Progenitor cell of endocrine pancreas (in vitro differentiated cells): Measurements from ENCODE around the gene LRRC52. TPM values are rescaled to one million over a fixed set of nuclear protein-coding genes. Genes with fewer than 3 reads are reported as not detected.

Experiments used
- DNase-seq: peaks from one replicate; pipeline ENCODE4 v3.0.0; 2021; ENCODE audit warnings: low spot score; ENCODE audit not compliant: unreplicated experiment
- H3K27ac Mint-ChIP-seq: 2 replicates; pipeline ENCODE4 v1.8.0; 2021; ENCODE audit warnings: mild to moderate bottlenecking, moderate library complexity, mixed read lengths
- H3K27me3 Mint-ChIP-seq: 2 replicates; pipeline ENCODE4 v1.8.0; 2021; ENCODE audit warnings: mixed read lengths
- H3K36me3 Mint-ChIP-seq: 2 replicates; pipeline ENCODE4 v1.8.0; 2022; ENCODE audit warnings: mixed read lengths; ENCODE audit not compliant: insufficient read depth
- H3K4me1 Mint-ChIP-seq: 2 replicates; pipeline ENCODE4 v1.8.0; 2021; ENCODE audit warnings: low read depth, mixed read lengths
- H3K4me3 Mint-ChIP-seq: 2 replicates; pipeline ENCODE4 v1.8.0; 2021; ENCODE audit warnings: low read depth, mild to moderate bottlenecking, moderate library complexity, mixed read lengths
- H3K9me3 Mint-ChIP-seq: 2 replicates; pipeline ENCODE4 v1.8.0; 2021; ENCODE audit warnings: low read depth, mixed read lengths
- long read RNA-seq: library from polyadenylated mRNA; unstranded; transcript quantifications from one replicate; pipeline ENCODE4 v2.0.0, GENCODE V29; 2020
- total RNA-seq: library from RNA; stranded (reverse); gene quantifications from 2 replicates; pipeline ENCODE4 v1.2.1, GENCODE V29; 2021
- TF ChIP-seq, protein P1 (sequence below): fragments of 200-600 bp; sonication (generic); IDR thresholded peaks from one replicate; pipeline ENCODE4 v1.5.0; 2021; ENCODE audit warnings: antibody characterized with exemption, mild to moderate bottlenecking; ENCODE audit not compliant: unreplicated experiment

LRRC52 gene, protein sequence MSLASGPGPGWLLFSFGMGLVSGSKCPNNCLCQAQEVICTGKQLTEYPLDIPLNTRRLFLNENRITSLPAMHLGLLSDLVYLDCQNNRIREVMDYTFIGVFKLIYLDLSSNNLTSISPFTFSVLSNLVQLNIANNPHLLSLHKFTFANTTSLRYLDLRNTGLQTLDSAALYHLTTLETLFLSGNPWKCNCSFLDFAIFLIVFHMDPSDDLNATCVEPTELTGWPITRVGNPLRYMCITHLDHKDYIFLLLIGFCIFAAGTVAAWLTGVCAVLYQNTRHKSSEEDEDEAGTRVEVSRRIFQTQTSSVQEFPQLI
- total RNA-seq, result not detected in 2 replicates
- long read RNA-seq, result 0 reads

DNA sequence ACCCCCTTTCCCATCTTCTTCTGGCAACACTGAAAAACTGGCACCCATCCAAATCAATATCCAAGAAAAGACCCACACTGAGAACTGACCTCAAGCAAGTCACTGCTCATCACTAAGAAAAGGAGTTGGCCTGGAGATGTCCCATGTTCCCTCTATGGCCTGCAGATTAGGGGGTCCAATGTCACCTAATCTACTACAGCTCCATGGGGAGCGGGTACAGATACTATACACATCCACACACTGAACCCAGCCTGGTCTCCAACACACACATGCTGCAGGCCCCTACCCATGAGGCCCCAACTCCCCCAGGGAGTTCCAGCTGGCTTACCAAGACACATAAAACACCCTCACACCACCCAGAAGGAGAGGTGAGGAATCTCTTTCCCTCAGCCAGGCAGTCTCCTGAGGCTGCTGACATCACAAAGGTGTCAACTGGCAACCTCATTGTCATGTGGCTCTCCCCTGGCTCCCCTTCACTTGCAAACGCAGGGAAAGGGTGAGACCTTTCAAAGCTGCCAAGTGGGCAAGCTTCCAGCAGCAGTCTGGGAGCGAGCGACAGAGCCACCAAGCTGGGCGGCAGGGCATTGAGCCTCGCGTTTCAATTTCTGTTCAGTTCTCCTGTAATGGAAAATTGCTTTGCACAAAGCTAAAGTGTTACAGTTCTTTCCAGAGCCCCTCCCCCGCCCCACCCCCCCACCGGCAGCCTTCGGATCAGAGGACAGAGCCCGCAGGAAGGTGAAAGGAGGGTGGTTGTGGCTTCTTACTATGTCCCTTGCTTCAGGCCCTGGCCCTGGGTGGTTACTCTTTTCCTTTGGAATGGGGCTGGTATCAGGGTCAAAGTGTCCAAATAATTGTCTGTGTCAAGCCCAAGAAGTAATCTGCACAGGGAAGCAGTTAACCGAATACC is at the start of gene LRRC52:
LRRC52 (plus strand) TSS at position 469 of the 907 bp plus-strand sequence; CDS start at position 766, 297 bp downstream.
- Mint-ChIP-seq H3K27ac (no peak within 1 kb of the TSS), H3K36me3 (no peaks in the 10 kb centered on the region), H3K4me3 (no peak within 1 kb of the TSS), H3K27me3 (peaks cover 18% of the 10 kb centered on the region), H3K4me1 (peaks cover 16% of the 10 kb centered on the region), H3K9me3 (no peaks in the 10 kb centered on the region)
- DNase-seq, result no peak
- TF ChIP-seq, protein P1, sequence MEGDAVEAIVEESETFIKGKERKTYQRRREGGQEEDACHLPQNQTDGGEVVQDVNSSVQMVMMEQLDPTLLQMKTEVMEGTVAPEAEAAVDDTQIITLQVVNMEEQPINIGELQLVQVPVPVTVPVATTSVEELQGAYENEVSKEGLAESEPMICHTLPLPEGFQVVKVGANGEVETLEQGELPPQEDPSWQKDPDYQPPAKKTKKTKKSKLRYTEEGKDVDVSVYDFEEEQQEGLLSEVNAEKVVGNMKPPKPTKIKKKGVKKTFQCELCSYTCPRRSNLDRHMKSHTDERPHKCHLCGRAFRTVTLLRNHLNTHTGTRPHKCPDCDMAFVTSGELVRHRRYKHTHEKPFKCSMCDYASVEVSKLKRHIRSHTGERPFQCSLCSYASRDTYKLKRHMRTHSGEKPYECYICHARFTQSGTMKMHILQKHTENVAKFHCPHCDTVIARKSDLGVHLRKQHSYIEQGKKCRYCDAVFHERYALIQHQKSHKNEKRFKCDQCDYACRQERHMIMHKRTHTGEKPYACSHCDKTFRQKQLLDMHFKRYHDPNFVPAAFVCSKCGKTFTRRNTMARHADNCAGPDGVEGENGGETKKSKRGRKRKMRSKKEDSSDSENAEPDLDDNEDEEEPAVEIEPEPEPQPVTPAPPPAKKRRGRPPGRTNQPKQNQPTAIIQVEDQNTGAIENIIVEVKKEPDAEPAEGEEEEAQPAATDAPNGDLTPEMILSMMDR, result no peak

DNA sequence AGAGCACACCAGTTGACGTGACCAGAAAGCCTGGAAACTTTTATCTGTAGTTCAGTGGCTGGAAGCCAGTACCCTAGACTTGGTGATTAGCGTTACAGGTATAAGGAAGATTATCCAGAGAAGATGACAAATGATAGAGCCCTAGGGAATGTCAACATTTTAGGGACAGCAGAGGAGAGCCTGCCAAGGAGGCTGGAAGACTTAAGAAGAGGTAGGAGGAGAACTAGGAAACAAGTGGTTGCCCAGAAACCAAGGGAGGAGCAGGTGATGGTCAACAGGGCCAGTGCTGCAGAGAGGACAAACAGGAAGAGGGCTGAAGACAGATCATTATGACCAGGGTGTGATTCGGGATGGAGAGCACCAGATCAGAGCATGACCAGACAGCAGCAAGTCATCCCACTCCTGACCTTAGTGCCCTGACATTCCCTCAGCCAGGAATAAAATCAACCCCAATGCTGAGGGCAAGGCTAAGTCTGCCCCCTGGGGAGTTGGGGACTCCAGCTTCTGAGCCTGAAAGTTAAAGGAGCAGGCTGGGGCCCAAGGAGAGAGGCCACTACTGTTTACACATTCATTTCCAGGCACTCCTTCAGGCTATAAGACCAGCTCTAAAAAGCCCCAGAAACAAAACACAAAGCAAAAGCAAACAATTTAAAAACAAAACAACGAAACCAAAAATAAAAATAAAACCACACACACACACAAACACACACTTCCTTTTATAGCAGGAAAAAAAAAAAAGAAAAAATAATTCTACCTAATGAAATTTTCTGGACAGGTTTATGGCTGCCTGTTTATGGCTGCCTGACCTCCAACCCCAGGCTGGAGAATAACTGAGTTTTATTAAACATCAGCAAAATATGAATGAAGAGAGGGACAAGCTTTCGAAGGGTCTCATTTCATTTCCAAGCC is 48.6 kb upstream of the LRRC52 start:
- Mint-ChIP-seq H3K27me3 (peaks cover 7% of the 10 kb centered on the region), H3K9me3 (no peaks in the 10 kb centered on the region), H3K4me1 (peaks cover 15% of the 10 kb centered on the region), H3K36me3 (no peaks in the 10 kb centered on the region), H3K4me3 (no peak overlapping the region), H3K27ac (peak overlapping the region; percentile 26)
- no peak for DNase-seq
- TF ChIP-seq, protein P1, result no peak

DNA sequence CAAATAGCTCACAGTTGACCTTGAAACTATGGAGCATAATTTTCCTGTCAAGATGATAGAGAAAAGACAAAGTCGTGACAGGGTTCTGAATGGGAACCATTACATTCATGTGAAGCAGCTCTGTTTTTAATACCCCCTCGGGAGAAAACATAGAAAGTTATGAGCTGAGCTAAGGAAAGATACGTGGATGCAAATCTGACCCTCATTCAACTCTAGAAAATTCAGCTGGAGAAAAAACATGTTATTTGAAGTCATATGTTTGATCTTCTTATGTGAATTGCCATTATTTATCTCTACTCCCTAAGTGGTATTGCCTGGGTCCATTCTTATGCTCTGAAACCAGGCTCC is 48.0 kb upstream of the LRRC52 start:
- TF ChIP-seq, protein P1, result no peak
- Mint-ChIP-seq H3K36me3 (no peaks in the 10 kb centered on the region), H3K27ac (no peak overlapping the region), H3K27me3 (peaks cover 6% of the 10 kb centered on the region), H3K4me3 (no peak overlapping the region), H3K4me1 (peaks cover 15% of the 10 kb centered on the region), H3K9me3 (no peaks in the 10 kb centered on the region)
- DNase-seq, result no peak

DNA sequence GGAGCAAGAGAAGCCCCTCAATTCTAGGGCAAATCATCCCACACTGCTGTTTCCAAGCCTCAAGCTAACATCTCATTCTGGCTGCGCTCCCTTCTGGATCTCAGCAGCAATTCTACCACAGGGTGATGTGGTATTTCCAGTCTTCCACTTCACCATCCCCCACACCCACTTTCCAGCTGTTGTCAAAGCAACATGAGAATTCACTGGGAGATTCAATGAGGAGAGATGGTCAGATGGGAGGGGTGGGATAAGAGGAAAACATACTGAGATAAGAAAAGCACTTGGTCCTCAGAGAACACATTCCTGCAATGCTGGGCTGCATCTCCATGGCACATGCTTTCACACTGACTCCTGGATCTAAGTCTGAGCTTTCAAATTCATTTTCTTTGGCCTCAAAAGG is 47.3 kb upstream of the LRRC52 start:
- no peaks in the 10 kb centered on the region for H3K9me3 Mint-ChIP-seq

More for the DNA sequence above, 47.3 kb upstream of the LRRC52 start:
- H3K27ac Mint-ChIP-seq, result no peak overlapping the region
- no peak overlapping the region for H3K4me3 Mint-ChIP-seq
- no peaks in the 10 kb centered on the region for H3K36me3 Mint-ChIP-seq
- no peak for DNase-seq
- H3K27me3 Mint-ChIP-seq, result peaks cover 9% of the 10 kb centered on the region
- TF ChIP-seq, protein P1, result no peak
- peaks cover 15% of the 10 kb centered on the region for H3K4me1 Mint-ChIP-seq
